Measurements from ENCODE around the gene WNT5A.

The WNT5A gene

DNA sequence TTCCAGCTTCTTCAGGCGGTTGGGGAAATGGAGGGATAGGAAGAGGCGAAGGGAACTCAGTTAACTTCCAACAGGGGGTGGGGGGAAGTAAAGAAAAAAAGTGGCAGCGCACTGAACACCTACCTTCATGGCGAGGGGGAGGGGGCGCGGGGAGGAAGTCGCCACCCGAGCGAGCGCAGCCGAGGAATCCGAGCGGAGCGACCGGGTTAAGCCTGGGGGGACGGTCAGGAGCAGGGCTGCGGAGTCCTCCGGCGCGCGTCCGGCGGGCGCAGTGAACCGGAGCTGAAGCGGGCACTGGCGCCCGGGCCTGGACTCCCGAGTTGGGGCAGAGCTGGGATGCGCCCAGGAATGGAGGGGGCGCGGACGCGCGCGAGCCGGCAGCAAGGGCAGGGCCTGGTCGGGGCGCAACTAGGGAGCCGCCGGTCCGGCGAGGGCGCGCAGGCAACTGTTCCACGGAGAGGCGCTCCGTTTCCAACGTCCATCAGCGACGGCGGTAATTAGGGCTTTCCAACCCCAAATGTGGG lies at the start of gene WNT5A:
Gene WNT5A, minus strand, starts transcription at position 450 of the 524 bp plus-strand sequence. Its CDS starts 321 bp downstream, at position 129.
- no peak for DNase-seq

DNA sequence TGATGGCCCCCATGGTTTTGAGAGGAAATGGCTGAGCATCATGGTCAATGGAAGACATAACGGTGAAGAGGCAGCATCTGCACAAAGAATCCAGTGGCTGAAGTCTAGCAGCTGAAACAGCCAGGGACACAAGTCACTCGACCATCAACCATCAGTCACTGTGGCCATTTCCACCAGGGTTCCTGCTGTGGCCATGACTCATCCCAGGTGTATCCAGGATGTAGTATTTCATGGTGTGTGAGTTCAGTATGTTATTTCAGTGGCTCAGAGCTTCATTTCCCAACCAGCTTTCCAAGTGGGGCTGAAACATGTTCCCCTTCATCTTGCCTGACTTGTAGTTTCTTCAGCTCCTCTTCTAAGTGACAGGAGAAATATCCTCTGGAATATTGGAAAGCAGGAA lies 47.8 kb upstream of the WNT5A start:
- DNase-seq: no peak

DNA sequence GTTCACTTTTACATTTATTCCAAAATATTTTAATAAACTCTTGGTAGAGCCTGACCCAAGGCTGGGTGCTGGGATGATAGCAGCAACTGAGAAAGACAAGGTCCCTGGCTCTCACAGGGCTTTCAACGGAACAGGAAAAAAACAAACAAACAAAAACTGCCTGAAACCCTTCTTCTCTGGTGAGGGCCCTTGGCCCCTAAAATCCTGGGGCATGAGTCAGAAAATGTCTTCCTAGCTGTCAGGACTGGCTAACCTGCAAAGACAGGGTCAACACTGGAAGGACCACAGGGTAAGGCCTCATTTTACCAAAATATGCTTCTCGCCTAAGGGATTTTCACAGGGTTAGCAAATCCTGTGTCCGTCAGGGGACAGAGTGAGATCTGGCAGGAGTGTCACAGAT lies 45.7 kb upstream of the WNT5A start:
- no peak for DNase-seq

DNA sequence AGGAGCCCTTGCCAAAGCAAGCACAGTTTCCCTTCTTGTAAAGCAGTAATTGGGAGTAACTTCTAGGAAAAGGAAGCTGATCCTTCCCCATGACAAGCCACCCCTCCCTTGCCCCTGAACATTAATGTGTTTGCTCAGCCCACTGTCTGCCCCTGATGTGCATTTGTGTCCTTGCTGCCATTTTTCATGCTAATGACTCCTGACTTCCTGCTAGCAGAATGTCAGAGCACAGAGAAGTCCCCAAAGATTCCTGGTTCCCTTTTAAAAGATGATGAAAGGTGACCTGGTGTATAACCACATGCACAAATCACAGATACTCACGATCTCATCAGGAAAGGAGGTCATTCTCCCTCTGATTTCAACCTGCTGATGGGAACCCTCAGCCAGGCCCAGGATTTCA lies 44.2 kb upstream of the WNT5A start:
- no peak for DNase-seq

DNA sequence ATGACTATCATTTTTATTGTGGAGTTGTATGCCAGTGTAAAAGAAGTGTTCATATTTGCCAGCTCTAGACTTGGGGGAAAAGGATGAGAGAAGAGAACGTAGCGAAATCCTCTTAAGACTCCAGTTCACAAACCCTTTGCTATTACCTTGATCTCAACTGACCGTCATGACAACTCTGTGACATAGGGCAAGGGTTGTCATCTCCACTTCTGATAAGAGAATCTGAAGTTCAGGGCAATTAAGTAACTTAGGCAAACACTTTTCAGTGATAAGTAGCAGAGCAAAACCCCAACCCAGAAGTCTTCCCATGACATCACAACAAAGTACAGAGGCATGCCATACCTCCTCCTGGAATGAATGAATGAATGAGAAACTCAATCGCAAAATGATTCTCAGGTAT lies 40.3 kb upstream of the WNT5A start:
- DNase-seq: no peak

DNA sequence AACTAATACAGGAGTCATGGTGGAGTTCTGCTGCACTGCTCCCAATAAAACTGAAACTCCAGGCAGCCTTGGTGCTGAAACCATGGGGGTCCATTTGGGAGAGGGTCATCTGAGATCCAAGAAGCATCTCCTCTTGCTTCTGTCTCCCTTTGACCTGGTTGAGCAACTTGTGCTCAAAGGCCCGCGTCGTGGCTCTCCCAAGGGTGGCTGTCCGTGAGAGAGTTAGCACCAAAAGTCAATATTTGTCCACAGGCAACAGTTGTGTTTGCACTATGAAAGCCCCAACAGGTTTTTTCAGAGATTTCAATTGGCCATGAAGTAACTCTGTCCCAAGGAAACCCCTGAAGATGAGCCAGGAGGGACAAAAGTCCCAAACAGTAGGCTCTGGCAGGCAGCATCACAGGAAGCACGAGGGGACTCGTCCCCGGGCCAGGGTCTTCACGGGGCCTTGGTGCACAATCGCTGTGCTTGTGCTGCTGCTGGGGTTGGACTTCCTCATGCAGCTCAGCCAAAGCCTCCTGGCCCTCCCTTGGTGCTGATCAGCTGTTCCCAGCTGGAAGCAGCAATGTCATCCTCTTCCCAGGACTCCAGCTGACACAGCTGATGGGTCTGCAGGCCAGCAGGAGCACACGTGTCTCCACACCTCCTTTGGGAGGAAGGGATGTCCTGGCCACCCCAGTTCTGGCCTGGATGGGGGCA lies 39.4 kb upstream of the WNT5A start:
- no peak for DNase-seq

DNA sequence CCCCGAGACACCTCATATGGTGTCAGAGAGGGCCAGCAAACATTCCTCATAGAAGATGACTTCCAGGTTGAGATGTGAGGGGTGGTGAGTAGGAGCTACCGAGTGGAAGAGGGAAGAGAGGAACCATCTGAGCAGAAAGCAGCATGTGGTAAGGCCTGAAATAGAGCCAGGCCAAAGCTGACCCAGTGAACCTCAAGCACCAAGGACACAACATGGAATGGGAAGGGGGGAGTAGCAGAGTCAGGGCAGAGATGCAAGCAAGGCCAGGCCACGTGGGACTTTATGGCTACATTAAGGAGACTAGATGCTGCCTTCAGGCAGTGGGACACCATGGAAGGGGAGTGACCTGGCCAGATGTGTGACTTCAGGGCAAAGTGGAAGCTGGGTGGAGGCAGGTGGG lies 38.3 kb upstream of the WNT5A start:
- no peak for DNase-seq

DNA sequence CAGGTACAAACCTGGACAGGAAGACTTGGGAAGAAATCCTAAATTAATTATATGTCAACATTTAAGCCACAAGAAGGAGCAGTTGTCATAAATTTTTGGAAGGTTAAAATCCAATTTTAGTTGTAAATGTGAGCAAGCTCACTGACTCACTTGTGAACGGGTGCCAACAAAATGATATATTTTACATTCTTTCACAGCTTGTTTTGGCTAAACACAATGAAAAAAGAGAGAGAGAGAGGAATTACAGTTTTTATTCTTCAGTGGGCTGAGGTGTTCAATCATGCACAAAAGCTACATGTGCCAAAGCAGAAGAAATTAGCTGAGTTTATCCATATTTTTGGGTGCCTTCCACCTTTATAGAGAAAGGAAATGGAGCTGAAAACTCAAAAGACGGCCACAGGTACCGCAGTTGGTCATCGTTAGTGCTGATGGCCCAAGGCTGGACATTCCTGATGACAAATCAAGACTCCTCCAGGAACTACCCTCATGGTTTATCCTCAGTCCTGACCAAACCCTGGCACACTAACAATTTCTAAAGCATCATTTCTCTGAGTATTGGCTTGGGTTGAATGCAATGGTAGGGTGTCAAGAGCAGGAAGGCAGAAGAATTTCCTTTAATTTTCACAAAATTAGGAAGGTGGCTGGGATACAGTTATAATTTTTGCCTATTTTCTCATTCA lies 37.6 kb upstream of the WNT5A start:
- DNase-seq: no peak

DNA sequence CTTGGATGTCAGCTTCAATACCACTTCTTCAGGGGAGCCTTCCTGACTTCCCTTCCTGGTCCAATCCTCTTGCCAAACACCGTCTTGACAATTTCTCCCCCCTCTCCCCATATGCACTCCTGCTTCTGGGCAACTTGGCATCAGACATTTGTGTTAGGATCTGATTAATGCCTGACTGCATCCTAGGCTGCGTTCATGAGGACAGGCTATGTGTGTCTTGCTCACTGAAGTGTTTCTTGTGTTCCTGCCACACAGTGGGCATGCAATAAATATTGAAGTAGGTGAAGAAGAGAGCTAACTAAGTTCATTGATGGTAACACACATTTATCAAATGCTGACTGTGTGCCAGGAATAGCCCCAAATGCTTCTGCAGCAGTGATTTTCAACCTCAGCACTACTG lies 36.4 kb upstream of the WNT5A start:
- DNase-seq: no peak

DNA sequence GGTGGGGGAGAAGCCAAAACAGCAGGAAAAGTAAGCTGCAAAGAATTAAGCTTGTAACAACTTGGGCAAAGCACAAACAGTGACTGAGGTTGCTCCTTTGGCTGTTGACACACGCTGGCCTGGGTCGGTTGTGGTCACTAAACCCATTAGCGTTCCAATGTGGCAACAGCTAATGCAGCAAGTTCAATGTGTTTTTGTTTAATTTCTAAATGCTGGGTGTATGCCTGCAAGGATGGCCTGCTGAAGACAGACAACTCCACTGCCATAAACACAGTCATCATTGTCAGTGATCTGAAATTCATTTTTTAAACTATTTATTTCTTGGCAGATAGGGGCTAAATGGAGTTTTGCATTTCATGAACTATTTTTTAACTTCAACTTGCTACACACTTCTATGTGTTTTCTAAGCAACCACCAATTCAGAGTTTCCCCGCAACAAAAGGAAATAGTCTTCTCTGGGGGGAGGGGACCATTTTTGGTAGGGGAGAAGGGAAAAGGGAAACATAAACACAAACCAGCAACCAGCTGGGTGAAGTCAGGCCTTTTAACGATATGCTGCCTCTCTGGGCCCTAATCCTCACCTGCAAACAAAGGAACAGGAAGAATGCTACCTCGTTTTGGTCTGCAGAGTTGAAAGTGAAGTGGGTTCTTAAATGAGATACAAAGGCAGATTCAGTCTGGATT lies 34.8 kb upstream of the WNT5A start:
- no peak for DNase-seq

DNA sequence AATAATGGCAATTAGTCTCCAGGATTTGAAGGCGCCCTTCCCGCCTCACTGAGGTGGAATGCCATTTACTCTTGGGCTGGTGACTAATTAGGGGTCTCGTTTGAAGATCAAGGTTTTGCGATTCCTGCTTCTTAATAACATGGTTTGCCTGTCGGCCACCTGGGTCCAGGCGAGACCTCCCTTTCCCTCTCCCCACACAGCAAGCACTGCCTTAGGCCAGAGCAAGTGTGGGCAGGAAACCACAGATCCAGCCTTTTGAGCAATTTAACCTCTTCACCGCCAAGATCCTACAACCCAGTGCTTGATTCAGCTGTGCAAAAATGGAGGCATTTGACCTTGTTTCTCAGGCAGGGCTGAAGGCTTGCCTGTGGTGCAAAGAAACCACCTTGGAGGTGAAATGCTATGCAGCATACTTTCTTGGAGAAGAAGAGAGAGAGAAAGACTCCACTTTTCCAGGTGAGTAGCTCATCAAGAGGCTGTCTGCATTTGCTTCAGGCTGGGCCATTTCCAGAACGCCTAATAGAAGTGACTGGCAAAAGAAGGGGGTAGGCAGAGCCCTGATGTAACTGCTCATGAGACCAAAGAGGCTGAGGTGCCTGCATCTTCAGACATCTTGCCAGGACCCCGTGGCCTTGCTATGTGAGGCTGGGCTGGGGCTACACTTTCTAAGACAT lies 34.1 kb upstream of the WNT5A start:
- DNase-seq: no peak

DNA sequence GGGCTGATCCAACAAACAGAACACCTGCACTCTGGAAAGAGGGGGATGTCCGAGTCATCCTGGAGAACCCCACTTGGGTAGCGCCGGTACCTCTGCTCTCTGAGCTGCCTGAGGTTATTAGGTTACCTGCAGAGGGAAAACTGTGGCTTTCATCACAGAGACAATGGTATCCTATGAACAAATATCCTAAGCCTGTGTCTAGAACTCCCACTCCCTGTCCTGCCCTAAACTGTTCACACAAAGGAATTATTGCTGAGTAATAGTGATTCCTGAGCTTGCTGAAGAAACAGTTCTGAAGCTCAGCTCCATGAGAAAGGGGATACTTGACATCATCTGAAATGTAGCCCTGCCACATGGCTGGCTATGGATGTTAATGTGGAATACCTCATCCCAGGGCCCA lies 31.9 kb upstream of the WNT5A start:
- DNase-seq: no peak

DNA sequence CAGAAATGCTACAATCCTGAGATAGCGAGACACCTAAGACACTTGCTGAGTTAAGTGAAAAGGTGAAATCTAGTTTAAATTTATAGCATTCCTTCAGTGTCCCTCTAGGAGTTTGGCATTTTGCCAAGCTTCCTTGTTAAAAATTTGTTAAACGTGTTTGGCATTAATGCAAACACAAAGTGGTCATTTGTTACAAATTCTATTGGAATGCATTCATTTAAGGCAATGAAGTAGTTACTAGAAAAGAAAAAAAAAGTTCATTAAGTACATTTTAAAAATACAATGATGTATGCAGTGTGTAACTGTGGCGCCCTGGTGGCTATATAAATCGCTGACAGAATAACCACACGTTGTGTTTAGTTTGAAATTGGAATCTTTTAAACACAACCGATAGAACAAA lies 31.3 kb upstream of the WNT5A start:
- DNase-seq: no peak

DNA sequence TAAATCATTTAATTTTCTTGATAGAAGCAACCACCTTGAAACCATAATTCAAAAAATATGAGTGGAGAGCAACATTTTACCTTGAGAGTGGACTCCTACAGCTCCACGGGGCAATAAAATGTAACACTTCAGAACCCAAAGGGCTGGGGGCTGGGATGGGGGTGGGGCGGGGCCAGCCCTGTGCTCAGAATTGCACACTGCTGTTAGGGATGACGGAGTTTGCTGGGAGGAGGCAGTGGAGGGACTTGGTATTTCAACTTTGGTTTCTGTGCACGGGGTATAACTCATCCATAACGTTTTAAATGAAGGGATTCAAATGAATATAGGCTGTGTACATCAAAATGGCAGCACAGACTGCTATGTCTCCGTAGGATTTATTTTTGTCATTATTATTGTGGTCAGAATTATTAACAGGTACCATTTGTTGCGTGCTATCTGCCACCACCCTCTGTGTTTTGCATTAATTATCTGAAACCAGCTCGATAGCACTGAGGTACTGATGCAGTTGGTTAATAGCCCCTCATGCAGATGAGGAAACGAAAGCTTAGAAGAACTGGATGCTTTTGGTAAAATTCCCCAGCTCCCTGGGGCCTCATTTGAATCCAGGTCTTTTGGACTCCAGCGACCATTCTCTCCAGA lies 29.4 kb upstream of the WNT5A start:
- no peak for DNase-seq

DNA sequence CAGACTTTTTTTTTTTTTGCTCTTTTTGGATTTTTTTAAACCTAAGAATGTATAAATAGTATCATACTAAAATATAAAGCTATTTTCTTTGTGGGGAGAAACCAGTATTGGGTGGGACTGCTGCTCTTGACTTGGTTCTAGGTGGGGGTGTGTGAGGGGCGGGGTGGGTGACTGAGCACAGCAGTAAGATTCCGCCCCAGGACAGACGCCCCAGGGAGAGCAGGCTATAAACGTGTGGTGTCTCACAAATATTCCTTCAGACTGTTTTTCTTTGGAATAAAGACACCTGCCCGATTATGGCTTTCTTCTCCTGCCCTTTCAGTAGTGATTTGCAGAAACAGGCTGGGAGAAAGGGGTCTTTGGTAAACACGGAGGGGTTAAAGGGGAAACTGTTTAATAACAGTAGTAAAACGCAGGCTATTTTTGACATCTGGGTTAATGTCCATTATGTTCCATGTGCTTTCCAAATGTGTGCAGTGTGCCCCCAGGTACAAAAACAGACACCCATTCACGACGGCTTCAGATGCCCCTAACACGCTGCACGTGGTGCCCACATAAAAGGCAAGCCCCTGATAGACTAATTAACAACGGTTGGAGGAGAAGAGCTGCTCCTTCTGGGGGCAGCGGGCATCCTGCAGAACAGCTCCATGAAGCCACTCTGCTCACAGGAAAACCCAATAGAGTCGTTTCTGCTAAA lies 28.6 kb upstream of the WNT5A start:
- no peak for DNase-seq

DNA sequence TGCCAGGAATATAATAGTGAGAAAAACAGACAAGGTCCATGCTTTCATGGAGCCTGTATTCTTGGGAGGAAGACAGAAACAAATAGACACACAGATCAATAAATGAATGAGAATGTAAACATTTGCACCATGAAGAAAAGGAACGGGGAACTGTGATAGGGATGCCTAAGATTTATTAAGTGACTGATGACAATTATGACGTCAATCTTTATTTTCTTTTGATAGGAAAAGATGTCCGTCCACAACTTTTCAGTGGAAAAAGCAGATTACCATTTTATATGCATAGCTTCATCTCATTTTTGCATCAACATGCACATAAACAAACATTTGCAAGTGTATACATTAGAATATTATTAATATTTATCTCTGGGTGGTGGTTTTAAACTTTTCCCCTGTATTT lies 27.9 kb upstream of the WNT5A start:
- no peak for DNase-seq

DNA sequence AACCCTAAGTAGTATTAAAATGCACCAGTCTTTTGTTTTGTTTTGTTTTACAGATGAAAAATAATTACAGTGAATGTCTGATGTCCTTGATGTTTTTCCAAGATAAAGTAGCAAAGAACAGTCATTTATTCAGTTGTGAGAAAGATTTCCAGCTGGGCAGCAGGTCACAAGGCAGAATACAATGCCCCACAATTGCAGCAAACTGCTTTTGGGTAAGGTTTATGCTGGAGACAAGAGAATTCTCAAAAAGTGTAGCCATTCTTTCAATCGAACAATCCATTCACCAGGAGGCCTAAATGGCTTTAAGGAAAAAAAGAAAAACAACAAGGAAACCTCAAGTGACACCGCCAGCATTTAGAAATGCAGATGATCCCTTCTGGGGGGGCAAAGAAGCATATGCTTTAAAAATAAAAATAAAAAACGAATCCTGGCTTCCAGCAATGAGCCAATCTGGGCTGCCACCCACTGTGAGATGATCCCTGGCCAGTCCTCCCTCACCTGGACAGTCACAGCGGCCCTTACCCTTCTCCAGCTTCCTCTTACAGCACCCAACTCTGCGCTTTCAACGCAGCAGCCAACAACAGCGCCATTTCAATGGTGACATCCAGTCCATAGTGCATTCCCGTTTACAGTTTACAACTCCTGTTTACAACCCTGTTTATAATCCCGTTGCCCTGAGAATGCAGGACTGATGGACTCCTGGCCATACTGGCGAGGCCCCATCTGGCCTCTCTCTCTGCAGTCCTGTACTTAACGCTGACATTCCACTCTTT lies 25.7 kb upstream of the WNT5A start:
- DNase-seq: no peak

DNA sequence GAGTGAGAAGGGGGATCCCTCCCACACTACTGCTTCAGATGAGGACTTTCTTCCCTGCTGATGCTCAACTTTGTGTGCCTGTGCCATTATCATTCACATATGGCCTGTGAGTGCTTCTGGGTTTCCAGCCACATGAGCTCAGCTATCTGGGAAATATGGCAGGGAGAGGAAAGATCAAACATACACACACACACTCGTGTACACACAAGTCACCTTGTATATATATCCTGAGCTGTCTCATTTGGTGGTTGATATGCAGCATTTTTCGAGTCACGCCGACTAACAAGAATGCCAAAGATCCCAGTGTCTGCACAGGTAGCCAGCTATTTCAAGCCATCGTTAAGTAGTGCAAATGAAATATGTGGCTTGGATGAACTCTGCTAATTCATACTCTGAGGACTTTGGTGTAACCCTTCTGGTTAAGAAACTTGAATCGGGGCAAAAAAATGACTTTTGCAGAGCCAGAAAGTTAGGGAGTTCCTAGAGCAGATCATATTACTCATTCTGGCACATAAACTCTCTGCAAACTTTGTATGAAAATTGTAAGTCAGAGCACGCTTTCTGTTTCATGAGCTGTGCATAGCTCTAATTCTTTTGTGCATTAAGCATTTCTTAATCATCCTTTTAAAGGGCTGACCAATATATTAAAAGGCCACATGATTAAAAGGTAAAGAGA lies 24.9 kb upstream of the WNT5A start:
- no peak for DNase-seq

DNA sequence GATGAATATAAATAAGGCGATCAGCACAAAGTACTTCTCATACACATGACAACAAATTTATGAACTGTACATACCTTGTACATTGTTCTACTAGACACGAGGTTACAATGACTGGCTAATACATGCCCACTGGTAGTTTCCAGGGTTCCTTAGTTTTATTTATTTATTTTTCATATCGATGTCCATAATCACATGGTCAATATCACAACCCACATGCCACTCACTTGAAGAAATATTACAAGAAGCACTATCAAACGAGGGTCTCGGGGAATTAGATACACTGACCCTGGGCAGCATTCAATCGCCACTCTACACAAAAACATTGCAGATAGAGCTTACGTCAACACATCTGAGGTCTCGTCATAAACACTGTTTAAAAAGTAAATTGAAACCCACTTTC lies 21.2 kb upstream of the WNT5A start:
- DNase-seq: no peak

DNA sequence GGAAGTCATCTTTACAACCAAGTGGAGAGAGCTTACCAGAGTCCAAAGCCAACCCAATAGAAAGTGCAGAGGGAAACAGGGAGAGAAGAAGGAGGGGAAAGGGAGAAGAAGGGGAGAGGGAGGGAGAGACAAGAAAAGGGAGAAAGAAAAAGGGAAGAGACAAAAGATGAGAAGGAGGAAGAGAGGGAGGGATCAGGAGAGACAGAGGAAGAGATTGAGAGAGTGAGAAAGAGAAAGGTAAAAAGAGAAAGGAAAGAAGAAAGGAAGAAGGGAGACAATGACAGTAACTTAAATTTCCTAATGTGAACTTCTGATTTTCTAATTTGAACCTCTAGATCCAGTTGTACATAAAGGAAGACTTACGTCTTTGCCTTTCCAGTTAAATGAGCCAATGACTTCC lies 20.7 kb upstream of the WNT5A start:
- DNase-seq: no peak

DNA sequence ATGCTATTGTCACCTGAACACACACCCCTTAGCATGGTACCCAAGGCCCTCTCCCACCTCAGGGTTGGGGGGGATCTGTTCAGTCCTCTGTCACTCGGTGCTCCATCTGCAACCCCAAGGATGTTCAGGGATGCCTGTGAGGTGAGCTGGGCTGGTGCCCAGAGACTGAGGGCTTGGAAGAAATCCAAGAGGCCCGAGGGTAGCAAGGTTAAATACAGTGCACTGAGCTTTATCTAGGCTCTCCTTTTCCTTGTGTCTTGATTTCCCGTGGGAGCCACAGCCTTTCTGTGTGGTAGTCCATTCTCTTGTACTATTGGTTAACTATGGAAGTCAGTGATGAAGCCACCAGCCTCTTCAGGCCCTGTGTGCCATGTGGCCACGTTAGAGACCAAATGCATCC lies 18.7 kb upstream of the WNT5A start:
- no peak for DNase-seq
